HepG2 (cell line): ENCODE data around the gene LGALS8. TPM values are rescaled to one million over a fixed set of nuclear protein-coding genes. Genes with fewer than 3 reads are reported as not detected.
"Not testable (repeated sequence)": the region's sequence is repeated elsewhere in the genome, so short reads cannot be mapped to it uniquely, and the experiment has no call there.

ENCODE experiments used
- ATAC-seq: fragments of 200-7000 bp; cut with Tn5 transposase; 3 replicates; pipeline ENCODE4 v1.9.1; 2020; ENCODE audit warnings: mild to moderate bottlenecking, moderate library complexity
- BruUV-seq: library from RNA; stranded (reverse); fragments of 400-500 nt; replicated peaks from 2 replicates; lab custom pipeline; 2021; lab: Mats Ljungman, UMichigan
- CTCF ChIA-PET: fragments of 300-600 bp; formaldehyde crosslinking; extraction: SDS; loops from one replicate; lab custom pipeline; 2021; ENCODE audit warnings: low total read pairs, inconsistent platforms, low intra/inter-chr PET ratio; lab: Yijun Ruan, JAX
- POLR2A ChIA-PET: fragments of 350-600 bp; sonication (Branson Sonifier 250); formaldehyde crosslinking; loops from one replicate; lab custom pipeline; 2020; ENCODE audit warnings: antibody characterized with exemption, inconsistent platforms; lab: Yijun Ruan, JAX
- DNase-seq: peaks from one replicate; pipeline ENCODE4 v3.0.0-alpha.2; 2015; ENCODE audit warnings: low spot score
- FAIRE-seq: peaks from 3 replicates; lab custom pipeline; 2011; peaks lifted over from hg19 to GRCh38; lab: Jason Lieb, UNC
- H2AFZ ChIP-seq: one replicate; pipeline ENCODE4 v1.6.1; 2011; ENCODE audit warnings: low read length, inconsistent platforms
- H3K27ac ChIP-seq: fragments of 300-600 bp; 3 replicates; pipeline ENCODE4 v1.8.0; 2011; ENCODE audit warnings: mixed run types, mild to moderate bottlenecking, mixed read lengths, low read length, inconsistent platforms; ENCODE audit not compliant: insufficient read depth; ENCODE audit errors: extremely low read length
- H3K27me3 ChIP-seq, 2 experiments: fragments of 200-600 bp in 1 of 2; 2 replicates in 1 of 2; 3 replicates in 1 of 2; pipeline versions ENCODE4 v1.6.0 to v1.8.0; 2011; ENCODE audit warnings: low read length in 2 of 2, mild to moderate bottlenecking in 2 of 2, moderate library complexity in 2 of 2, inconsistent platforms in 1 of 2; ENCODE audit not compliant: insufficient read depth in 2 of 2, control insufficient read depth in 1 of 2
- H3K36me3 ChIP-seq, 2 experiments: fragments of 200-600 bp in 1 of 2; replicated peaks in 1 of 2; 2 replicates in 1 of 2; 3 replicates in 1 of 2; pipeline versions ENCODE4 v1.5.1 to v1.8.0; 2011; ENCODE audit warnings: low read length in 2 of 2, inconsistent platforms in 1 of 2; ENCODE audit not compliant: insufficient read depth in 2 of 2, control insufficient read depth in 1 of 2
- H3K4me1 ChIP-seq: 2 replicates; pipeline ENCODE4 v1.5.1; 2012; ENCODE audit warnings: low read length, inconsistent platforms; ENCODE audit not compliant: insufficient read depth
- H3K4me2 ChIP-seq: 2 replicates; pipeline ENCODE4 v1.6.0; 2011; ENCODE audit warnings: low read depth, low read length, inconsistent platforms
- H3K4me3 ChIP-seq, 3 experiments: fragments of 200-600 bp in 1 of 3; sonication (generic), shearing (Covaris generic) in 1 of 3; replicated peaks in 1 of 3; 2 replicates each; pipeline ENCODE4 v1.5.1; 2011 to 2016; ENCODE audit warnings: low read length in 3 of 3, inconsistent platforms in 2 of 3, low read depth in 2 of 3, mild to moderate bottlenecking in 2 of 3, control low read depth in 1 of 3, mixed read lengths in 1 of 3; ENCODE audit not compliant: insufficient read depth in 1 of 3
- H3K79me2 ChIP-seq: one replicate; pipeline ENCODE4 v1.6.1; 2011; ENCODE audit warnings: low read length, inconsistent platforms; ENCODE audit not compliant: insufficient read depth
- H3K9ac ChIP-seq: 2 replicates; pipeline ENCODE4 v1.6.0; 2011; ENCODE audit warnings: mild to moderate bottlenecking, low read depth, low read length, inconsistent platforms; ENCODE audit not compliant: insufficient read depth
- H3K9me3 ChIP-seq: 2 replicates; pipeline ENCODE4 v1.5.1; 2012; ENCODE audit warnings: mild to moderate bottlenecking, low read length
- H4K20me1 ChIP-seq: 2 replicates; pipeline ENCODE4 v1.6.0; 2011; ENCODE audit warnings: inconsistent platforms, mild to moderate bottlenecking, low read length, moderate library complexity; ENCODE audit not compliant: insufficient read depth
- CEBPB ChIP-seq: IDR thresholded peaks from 2 replicates; pipeline ENCODE4 v1.6.1; 2011; ENCODE audit warnings: low read depth, low read length, improper control_type of control experiment, borderline replicate concordance
- CEBPG ChIP-seq: IDR thresholded peaks from 2 replicates; pipeline ENCODE4 v1.6.1; 2016
- DR1 ChIP-seq: sonication (generic); formaldehyde crosslinking; IDR thresholded peaks from 2 replicates; pipeline ENCODE4 v1.8.0; 2021; ENCODE audit warnings: mild to moderate bottlenecking, missing genetic modification reagents, inconsistent platforms
- HNF1B ChIP-seq: sonication (generic); formaldehyde crosslinking; IDR thresholded peaks from 2 replicates; pipeline ENCODE4 v1.5.1; 2020; ENCODE audit warnings: mild to moderate bottlenecking, moderate library complexity, missing genetic modification reagents
- KIAA2018 ChIP-seq: sonication (generic); formaldehyde crosslinking; IDR thresholded peaks from 2 replicates; pipeline ENCODE4 v1.5.0; 2020; ENCODE audit warnings: mild to moderate bottlenecking, missing genetic modification reagents, borderline replicate concordance
- TAF15 ChIP-seq: fragments of 200-400 bp; formaldehyde crosslinking; IDR thresholded peaks from one replicate; pipeline ENCODE4 v1.6.1; 2018; ENCODE audit warnings: mild to moderate bottlenecking, low read depth, low read length; ENCODE audit not compliant: poor library complexity, severe bottlenecking
- TOPORS ChIP-seq: sonication (generic); formaldehyde crosslinking; IDR thresholded peaks from 2 replicates; pipeline ENCODE4 v1.8.0; 2023; ENCODE audit warnings: mild to moderate bottlenecking, missing genetic modification reagents
- ZNF570 ChIP-seq: sonication (generic); formaldehyde crosslinking; IDR thresholded peaks from 2 replicates; pipeline ENCODE4 v1.4.0; 2020; ENCODE audit warnings: mild to moderate bottlenecking, missing genetic modification reagents, borderline replicate concordance
- ZSCAN31 ChIP-seq: sonication (generic); formaldehyde crosslinking; IDR thresholded peaks from 2 replicates; pipeline ENCODE4 v1.5.0; 2020; ENCODE audit warnings: low read depth, mild to moderate bottlenecking, missing genetic modification reagents
- WGBS: methylation state at CpG from one replicate; pipeline ENCODE4 v1.1.6; 2017; ENCODE audit warnings: low lambda C conversion rate; 5-methylcytosine and 5-hydroxymethylcytosine counted together
- in situ Hi-C: cut with HindIII; loops from 2 replicates; pipeline ENCODE4 v1.10.0; 2017; ENCODE audit warnings: low pct_unique_long_range_greater_than_20kb; ENCODE audit not compliant: extremely low pct_ligation_motif_present
- intact Hi-C: fragments of 100-400 bp; cut with micrococcal nuclease; formaldehyde crosslinking; loops from one replicate; pipeline ENCODE4 v1.10.0; 2022; ENCODE audit not compliant: unreplicated experiment
- polyA plus RNA-seq, 8 experiments: library from polyadenylated mRNA; depleted of rRNA in 3 of 8; stranded (reverse) in 7 of 8; unstranded in 1 of 8; fragments of >200 nt; fragmentation: Illumina TruSeq in 4 of 8; extraction: Trizol in 4 of 8; gene quantifications; 2 replicates each; pipeline versions ENCODE4 v1.2.1 to v1.2.3, GENCODE V29; 2011 to 2016; ENCODE audit warnings: low read depth in 4 of 8, missing spikeins in 1 of 8, mixed read lengths in 1 of 8; ENCODE audit not compliant: insufficient read depth in 1 of 8
- total RNA-seq, 5 experiments: library from RNA; depleted of rRNA; stranded (reverse); fragments of >200 nt; fragmentation: Illumina TruSeq; extraction: Trizol; gene quantifications; 2 replicates each; pipeline ENCODE4 v1.2.3, GENCODE V29; 2016; ENCODE audit warnings: low read depth in 1 of 5

The LGALS8 gene
- total and polyA plus RNA-seq, 2 of the 13 experiments (the other 11 are each of a cell fraction or from before 2014, with no cell fraction given) = 29.3 to 185 TPM

- CTCF ChIA-PET, DNase-seq, H2AFZ ChIP-seq, BruUV-seq, H3K79me2 ChIP-seq, H3K27ac ChIP-seq, FAIRE-seq, intact Hi-C loops, H3K4me3 ChIP-seq, H3K9me3 ChIP-seq, POLR2A ChIA-PET, H3K4me1 ChIP-seq, H3K4me2 ChIP-seq, ATAC-seq, in situ Hi-C loops, H3K9ac ChIP-seq, H4K20me1 ChIP-seq, H3K27me3 ChIP-seq: not testable (repeated sequence)
- peaks cover 17 to 76% of the 10 kb centered on the region in 2 experiments for H3K36me3 ChIP-seq
- WGBS = 91% methylated on average over 6 of the region's 7 CpGs
- TF ChIP-seq CEBPB = peak; percentile 83
- TF ChIP-seq CEBPG (CRISPR knock-in tag) = peak; percentile 72
These were observed 53.3 kb downstream of the LGALS8 start for GRCh38 chr1:236577041-236577440.

- Histone ChIP-seq H3K4me1 (no peaks in the 10 kb centered on the region), H4K20me1 (no peaks in the 10 kb centered on the region; the same call in 1 of the 2 replicates), H2AFZ (no peak overlapping the region), H3K27me3 (no peaks in the 10 kb centered on the region), H3K36me3 (peaks cover 14 to 72% of the 10 kb centered on the region in 2 experiments), H3K27ac (no peak overlapping the region), H3K4me2 (no peak overlapping the region), H3K9me3 (no peaks in the 10 kb centered on the region), H3K79me2 (no peaks in the 10 kb centered on the region), H3K4me3 (no peak overlapping the region), H3K9ac (no peak overlapping the region)
- no TSS peak for BruUV-seq
- intact Hi-C loops (no loop called here), in situ Hi-C loops (no loop called here)
- ChIA-PET POLR2A (no interaction called here), CTCF (no interaction called here)
- FAIRE-seq = no peak
- ATAC-seq = no peak
- 86% methylated on average over 3 of the region's 3 CpGs for WGBS
- DNase-seq = no peak
- no peak for TF ChIP-seq TAF15
- no peak for TF ChIP-seq TOPORS
- TF ChIP-seq ZSCAN31 (CRISPR knock-in tag) = no peak
- no peak for TF ChIP-seq DR1 (CRISPR knock-in tag)
- no peak for TF ChIP-seq KIAA2018 (CRISPR knock-in tag)
- TF ChIP-seq ZNF570 (CRISPR knock-in tag) = no peak
- TF ChIP-seq HNF1B (CRISPR knock-in tag) = no peak
These were observed 54.9 kb downstream of the LGALS8 start for GRCh38 chr1:236578661-236579060.
